Left lung (tissue), 10 donors: ENCODE results near the gene SKOR1. TPM values are rescaled to one million over a fixed set of nuclear protein-coding genes. Genes with fewer than 3 reads are reported as not detected.

Experiments used
- ATAC-seq: fragments of 200-7000 bp; cut with Tn5 transposase; one replicate; pipeline ENCODE4 v1.9.1; 2020; ENCODE audit warnings: moderate library complexity
- DNase-seq, 4 donors: peaks; one replicate each; pipeline ENCODE4 v3.0.0-alpha.2; 2013 to 2020
- H3K27ac ChIP-seq, 2 donors: fragments of 200-600 bp; sonication (generic) in 1 of 2; one replicate each; pipeline versions ENCODE4 v1.5.0 to v1.8.0; 2020 to 2021
- H3K27me3 ChIP-seq, 2 donors: fragments of 200-600 bp; sonication (generic) in 1 of 2; one replicate each; pipeline versions ENCODE4 v1.5.0 to v1.8.0; 2020 to 2021
- H3K36me3 ChIP-seq, 2 donors: fragments of 200-600 bp; sonication (generic) in 1 of 2; one replicate each; pipeline versions ENCODE4 v1.5.0 to v1.8.0; 2020 to 2021
- H3K4me1 ChIP-seq, 2 donors: fragments of 200-600 bp; one replicate each; pipeline ENCODE4 v1.8.0; 2021
- H3K4me3 ChIP-seq, 2 donors: fragments of 200-600 bp; sonication (generic) in 1 of 2; one replicate each; pipeline versions ENCODE4 v1.5.0 to v1.8.0; 2020 to 2021; ENCODE audit warnings: mild to moderate bottlenecking in 1 of 2
- H3K9me3 ChIP-seq, 2 donors: fragments of 200-600 bp; sonication (generic) in 1 of 2; one replicate each; pipeline versions ENCODE4 v1.5.0 to v1.8.0; 2020 to 2021
- CTCF ChIP-seq, 2 donors: fragments of 200-600 bp; sonication (generic) in 1 of 2; IDR thresholded peaks; one replicate each; pipeline versions ENCODE4 v1.5.0 to v1.8.0; 2021; ENCODE audit warnings: antibody characterized with exemption in 2 of 2
- intact Hi-C, 2 donors: fragments of 100-400 bp; cut with DNase I; formaldehyde crosslinking; loops; one replicate each; pipeline versions ENCODE4 v1.11.2 to v1.14.2; 2022
- polyA plus RNA-seq, 6 donors: library from polyadenylated mRNA; unstranded; fragments of 120-200 nt; gene quantifications; one replicate each; pipeline ENCODE4 v1.2.1, GENCODE V29; 2013; ENCODE audit not compliant: insufficient read length in 6 of 6
- total RNA-seq, 2 donors: library from RNA; stranded (reverse); fragmentation: NEBNext Ultra II Directional; extraction: Animal tissue kit (Norgen Biotek cat#: 25700); gene quantifications; one replicate each; pipeline ENCODE4 v1.2.1, GENCODE V29; 2021
- donor health status: DM: no; HTN: yes; CAD: no.
- donor health status: DM: no; HTN: no; CAD: no.

Gene SKOR1
- total and polyA plus RNA-seq, 8 donors, result 0.12 to 0.71 (median 0.43) TPM

GRCh38 chr15:67809866-67810265, 15.4 kb upstream of the SKOR1 start:
- no peak for ATAC-seq
- Histone ChIP-seq H3K9me3 (no peaks in the 10 kb centered on the region), H3K4me3 (no peak overlapping the region), H3K27me3 (no peaks in the 10 kb centered on the region), H3K27ac (no peak overlapping the region), H3K4me1 (no peaks in the 10 kb centered on the region), H3K36me3 (peaks cover 0 to 17% of the 10 kb centered on the region in 2 donors)
- intact Hi-C loops, result no loop called here
- DNase-seq, result peak in 1 of 4 donors; percentile 56
- no peak for TF ChIP-seq CTCF (IDR thresholded peaks at IDR 0.05)

- intact Hi-C loops, result no loop called here
- Histone ChIP-seq H3K27me3 (peaks cover 0 to 6% of the 10 kb centered on the region in 2 donors), H3K4me1 (no peaks in the 10 kb centered on the region), H3K9me3 (peaks cover 0 to 7% of the 10 kb centered on the region in 2 donors), H3K27ac (no peak overlapping the region), H3K36me3 (peaks cover 0 to 4% of the 10 kb centered on the region in 2 donors), H3K4me3 (no peak overlapping the region)
- ATAC-seq, result no peak
- DNase-seq, result peak in 1 of 4 donors; percentile 63
- TF ChIP-seq CTCF (IDR thresholded peaks at IDR 0.05), result no peak
Measured at GRCh38 chr15:67812241-67812644, 13.1 kb upstream of the SKOR1 start.

- no peak for TF ChIP-seq CTCF (IDR thresholded peaks at IDR 0.05)
- H3K27ac ChIP-seq, result no peak overlapping the region
- DNase-seq, result peak in 1 of 4 donors; percentile 28
- no peak overlapping the region for H3K4me3 ChIP-seq
- intact Hi-C loops, result no loop called here
- no peaks in the 10 kb centered on the region for H3K36me3 ChIP-seq
- H3K27me3 ChIP-seq, result peaks cover 0 to 15% of the 10 kb centered on the region in 2 donors
- peaks cover 0 to 7% of the 10 kb centered on the region in 2 donors for H3K9me3 ChIP-seq
- H3K4me1 ChIP-seq, result no peaks in the 10 kb centered on the region
- ATAC-seq, result no peak
Measured at GRCh38 chr15:67813104-67813634, 12.1 kb upstream of the SKOR1 start.

- ATAC-seq (no peak), DNase-seq (peak in 2 of 4 donors; percentile 0 to 14)
- peaks cover 0 to 7% of the 10 kb centered on the region in 2 donors for H3K9me3 ChIP-seq
- peaks cover 11 to 35% of the 10 kb centered on the region in 2 donors for H3K27me3 ChIP-seq
- no peak overlapping the region for H3K4me3 ChIP-seq
- no peaks in the 10 kb centered on the region for H3K4me1 ChIP-seq
- no peak for TF ChIP-seq CTCF (IDR thresholded peaks at IDR 0.05)
- H3K36me3 ChIP-seq, result no peaks in the 10 kb centered on the region
- H3K27ac ChIP-seq, result no peak overlapping the region
- intact Hi-C loops, result no loop called here
Measured at GRCh38 chr15:67815036-67815592, 10.2 kb upstream of the SKOR1 start.

GRCh38 chr15:67816668-67817067, 8.6 kb upstream of the SKOR1 start:
- Histone ChIP-seq H3K4me1 (peaks cover 0 to 2% of the 10 kb centered on the region in 2 donors), H3K4me3 (no peak overlapping the region)
- DNase-seq, result no peak

More at GRCh38 chr15:67816668-67817067, 8.6 kb upstream of the SKOR1 start:
- no peak overlapping the region for H3K27ac ChIP-seq
- peaks cover 0 to 7% of the 10 kb centered on the region in 2 donors for H3K9me3 ChIP-seq
- peaks cover 26 to 50% of the 10 kb centered on the region in 2 donors for H3K27me3 ChIP-seq
- no peak for TF ChIP-seq CTCF (IDR thresholded peaks at IDR 0.05)
- no peak for ATAC-seq
- no peaks in the 10 kb centered on the region for H3K36me3 ChIP-seq
- intact Hi-C loops, result no loop called here
